ENCODE measurements around the gene TBX1.

DNA sequence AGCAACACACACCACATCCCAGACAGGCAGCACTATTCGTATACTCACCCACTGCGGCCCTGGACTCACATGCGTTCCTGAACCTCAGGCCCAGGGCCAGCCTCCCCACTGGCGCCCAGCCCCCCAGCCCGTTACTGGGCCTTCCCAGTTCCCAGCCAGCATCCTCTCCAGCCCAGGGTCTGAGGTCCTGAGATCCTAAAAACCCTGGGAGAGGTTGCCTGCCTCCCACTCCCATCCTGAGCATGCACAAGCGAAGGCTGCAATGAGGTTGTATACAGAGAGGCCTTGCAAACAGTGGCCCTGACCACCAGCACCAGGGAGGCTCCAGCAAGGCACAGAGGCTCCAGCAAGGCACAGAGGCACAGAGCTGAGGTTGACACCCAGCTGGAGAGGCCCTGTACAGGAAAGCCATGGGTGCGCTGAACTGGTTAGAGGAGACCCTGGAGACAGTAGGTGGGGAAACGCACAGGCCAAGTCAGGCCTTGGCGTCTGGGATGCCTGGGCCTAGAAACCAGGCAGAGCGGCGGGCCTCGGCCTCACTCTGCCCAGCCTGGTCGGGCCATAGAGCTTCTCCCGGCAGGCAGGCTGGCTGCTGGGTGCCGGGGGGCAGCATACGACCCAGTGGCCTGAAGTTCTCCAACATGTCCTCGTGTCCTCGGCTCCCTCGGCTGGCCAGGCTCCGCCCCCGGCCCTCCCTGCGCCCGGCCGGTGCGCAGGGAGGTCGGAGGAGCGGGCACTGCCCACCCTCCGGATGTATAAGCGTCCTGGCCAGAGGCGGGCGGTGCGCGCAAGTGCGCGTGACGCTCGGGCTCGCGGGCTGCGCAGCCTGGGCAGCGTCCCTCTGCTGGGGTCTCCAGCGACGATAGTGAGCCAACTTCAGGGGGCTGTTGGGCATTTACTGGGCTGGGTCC lies 2.3 kb upstream of the TBX1 start:
- TF ChIP-seq, protein P1, sequence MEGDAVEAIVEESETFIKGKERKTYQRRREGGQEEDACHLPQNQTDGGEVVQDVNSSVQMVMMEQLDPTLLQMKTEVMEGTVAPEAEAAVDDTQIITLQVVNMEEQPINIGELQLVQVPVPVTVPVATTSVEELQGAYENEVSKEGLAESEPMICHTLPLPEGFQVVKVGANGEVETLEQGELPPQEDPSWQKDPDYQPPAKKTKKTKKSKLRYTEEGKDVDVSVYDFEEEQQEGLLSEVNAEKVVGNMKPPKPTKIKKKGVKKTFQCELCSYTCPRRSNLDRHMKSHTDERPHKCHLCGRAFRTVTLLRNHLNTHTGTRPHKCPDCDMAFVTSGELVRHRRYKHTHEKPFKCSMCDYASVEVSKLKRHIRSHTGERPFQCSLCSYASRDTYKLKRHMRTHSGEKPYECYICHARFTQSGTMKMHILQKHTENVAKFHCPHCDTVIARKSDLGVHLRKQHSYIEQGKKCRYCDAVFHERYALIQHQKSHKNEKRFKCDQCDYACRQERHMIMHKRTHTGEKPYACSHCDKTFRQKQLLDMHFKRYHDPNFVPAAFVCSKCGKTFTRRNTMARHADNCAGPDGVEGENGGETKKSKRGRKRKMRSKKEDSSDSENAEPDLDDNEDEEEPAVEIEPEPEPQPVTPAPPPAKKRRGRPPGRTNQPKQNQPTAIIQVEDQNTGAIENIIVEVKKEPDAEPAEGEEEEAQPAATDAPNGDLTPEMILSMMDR (IDR thresholded peaks at IDR 0.05) = no peak
- no peak for TF ChIP-seq POLR2A (IDR thresholded peaks at IDR 0.05)

Data from prostate gland (tissue), 2 donors.